IPS-18a (cell line): ENCODE results near the gene CHCHD1.
"Not testable (repeated sequence)": the region's sequence is repeated elsewhere in the genome, so short reads cannot be mapped to it uniquely, and the experiment has no call there.

Experiments used
- H3K27ac ChIP-seq: one replicate; pipeline ENCODE4 v1.5.1; 2013; ENCODE audit warnings: low read length
- H3K27me3 ChIP-seq: one replicate; pipeline ENCODE4 v1.6.1; 2013; ENCODE audit warnings: mild to moderate bottlenecking, low read length; ENCODE audit not compliant: control insufficient read depth, insufficient read depth
- H3K36me3 ChIP-seq: one replicate; pipeline ENCODE4 v1.6.1; 2013; ENCODE audit warnings: low read depth, low read length; ENCODE audit not compliant: control insufficient read depth
- H3K4me1 ChIP-seq: one replicate; pipeline ENCODE4 v1.6.1; 2013; ENCODE audit warnings: low read depth, low read length; ENCODE audit not compliant: control insufficient read depth
- H3K4me3 ChIP-seq: one replicate; pipeline ENCODE4 v1.5.1; 2013; ENCODE audit warnings: low read length
- H3K9ac ChIP-seq: one replicate; pipeline ENCODE4 v1.6.1; 2013; ENCODE audit warnings: mild to moderate bottlenecking, low read length, moderate library complexity
- H3K9me3 ChIP-seq: one replicate; pipeline ENCODE4 v1.6.1; 2013; ENCODE audit warnings: low read depth, low read length; ENCODE audit not compliant: control insufficient read depth

Gene CHCHD1

DNA sequence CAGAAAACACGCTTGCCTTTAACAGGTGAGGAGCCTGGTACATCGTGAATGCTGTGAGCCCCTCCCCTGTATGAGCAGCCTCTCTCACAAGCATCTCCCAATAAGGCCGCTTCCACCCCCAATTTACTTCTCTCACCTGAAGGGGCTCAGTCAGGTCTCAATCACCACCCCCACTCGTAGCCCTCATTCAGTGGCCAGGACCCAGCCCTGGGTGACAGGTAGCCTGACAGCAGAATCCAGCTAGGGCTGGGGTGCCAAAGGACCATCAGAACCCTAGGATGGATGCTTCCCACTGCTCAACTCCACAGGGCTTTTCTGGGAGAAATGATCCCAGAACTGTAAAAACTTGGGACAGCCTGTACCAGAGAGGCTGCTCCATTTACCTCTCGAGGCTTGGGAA is 36.0 kb downstream of the CHCHD1 start:
- no peak overlapping the region for H3K27ac ChIP-seq
- no peak overlapping the region for H3K9ac ChIP-seq
- peaks cover 3% of the 10 kb centered on the region for H3K36me3 ChIP-seq
- peaks cover under 1% of the 10 kb centered on the region for H3K4me1 ChIP-seq
- no peaks in the 10 kb centered on the region for H3K9me3 ChIP-seq
- H3K4me3 ChIP-seq = no peak overlapping the region
- H3K27me3 ChIP-seq = no peaks in the 10 kb centered on the region

GRCh38 chr10:73818402-73818801 is 36.6 kb downstream of the CHCHD1 start:
- no peaks in the 10 kb centered on the region for H3K4me1 ChIP-seq
- peaks cover 3% of the 10 kb centered on the region for H3K36me3 ChIP-seq
- no peak overlapping the region for H3K27ac ChIP-seq
- no peak overlapping the region for H3K9ac ChIP-seq
- no peaks in the 10 kb centered on the region for H3K9me3 ChIP-seq
- H3K27me3 ChIP-seq = no peaks in the 10 kb centered on the region
- H3K4me3 ChIP-seq = no peak overlapping the region

DNA sequence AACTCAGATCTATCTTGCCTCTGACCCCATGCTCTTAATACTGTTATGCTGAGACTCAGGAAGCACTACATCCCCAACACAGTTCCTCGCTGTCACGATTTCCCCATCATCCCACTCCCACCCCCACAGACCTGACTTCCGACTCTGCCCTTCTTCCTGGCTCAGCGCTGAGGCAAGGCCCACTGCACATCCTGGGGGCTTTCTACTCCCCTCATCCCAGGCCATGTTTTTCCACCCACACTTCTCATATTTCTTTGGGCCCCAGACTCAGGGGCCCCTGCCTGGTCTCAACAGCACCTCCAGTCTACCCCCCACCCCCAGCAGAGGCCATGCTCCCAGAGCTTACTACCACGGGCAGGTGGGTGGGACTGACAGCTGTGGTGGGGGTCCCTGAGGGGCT is 37.2 kb downstream of the CHCHD1 start:
- Histone ChIP-seq H3K9ac (no peak overlapping the region), H3K4me1 (no peaks in the 10 kb centered on the region), H3K9me3 (no peaks in the 10 kb centered on the region), H3K36me3 (peaks cover 3% of the 10 kb centered on the region), H3K27ac (no peak overlapping the region), H3K4me3 (no peak overlapping the region), H3K27me3 (no peaks in the 10 kb centered on the region)

DNA sequence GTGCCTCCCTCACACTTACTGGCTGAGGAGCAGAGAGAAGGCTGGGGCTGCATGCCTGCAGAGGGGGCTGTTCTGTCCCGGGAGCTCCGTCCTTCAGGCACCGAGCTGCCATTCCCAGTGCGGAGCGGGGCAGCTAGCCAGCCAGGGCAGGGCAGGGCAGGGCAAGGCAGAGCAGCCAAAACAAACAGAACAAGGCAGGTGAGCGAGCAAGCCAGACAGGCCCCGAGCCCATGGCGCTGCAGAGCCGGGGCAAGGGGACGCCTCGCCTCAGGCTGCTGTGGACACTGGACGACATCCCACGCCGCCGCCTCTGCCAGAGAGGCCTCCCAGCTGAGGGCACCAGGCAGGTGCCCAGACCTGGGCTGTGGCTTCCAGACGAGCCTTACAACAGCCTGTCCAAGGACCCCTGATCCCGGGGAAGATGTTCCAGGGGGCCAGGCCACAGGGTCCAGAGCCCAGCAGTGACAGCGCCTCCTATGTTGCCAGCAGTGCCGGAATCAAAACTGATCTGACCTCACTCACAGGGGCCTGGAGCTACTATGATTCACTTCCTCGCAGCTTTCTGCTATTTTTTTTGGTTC is 37.8 kb downstream of the CHCHD1 start:
- Histone ChIP-seq H3K36me3 (peaks cover 1% of the 10 kb centered on the region), H3K27ac (no peak overlapping the region), H3K27me3 (no peaks in the 10 kb centered on the region), H3K4me1 (no peaks in the 10 kb centered on the region), H3K9ac (no peak overlapping the region), H3K4me3 (no peak overlapping the region), H3K9me3 (no peaks in the 10 kb centered on the region)

GRCh38 chr10:73823391-73823790 is 41.5 kb downstream of the CHCHD1 start:
- no peak overlapping the region for H3K4me3 ChIP-seq
- H3K9me3 ChIP-seq = no peaks in the 10 kb centered on the region
- no peaks in the 10 kb centered on the region for H3K4me1 ChIP-seq
- H3K36me3 ChIP-seq = peaks cover 5% of the 10 kb centered on the region
- no peak overlapping the region for H3K27ac ChIP-seq
- H3K9ac ChIP-seq = no peak overlapping the region
- no peaks in the 10 kb centered on the region for H3K27me3 ChIP-seq

DNA sequence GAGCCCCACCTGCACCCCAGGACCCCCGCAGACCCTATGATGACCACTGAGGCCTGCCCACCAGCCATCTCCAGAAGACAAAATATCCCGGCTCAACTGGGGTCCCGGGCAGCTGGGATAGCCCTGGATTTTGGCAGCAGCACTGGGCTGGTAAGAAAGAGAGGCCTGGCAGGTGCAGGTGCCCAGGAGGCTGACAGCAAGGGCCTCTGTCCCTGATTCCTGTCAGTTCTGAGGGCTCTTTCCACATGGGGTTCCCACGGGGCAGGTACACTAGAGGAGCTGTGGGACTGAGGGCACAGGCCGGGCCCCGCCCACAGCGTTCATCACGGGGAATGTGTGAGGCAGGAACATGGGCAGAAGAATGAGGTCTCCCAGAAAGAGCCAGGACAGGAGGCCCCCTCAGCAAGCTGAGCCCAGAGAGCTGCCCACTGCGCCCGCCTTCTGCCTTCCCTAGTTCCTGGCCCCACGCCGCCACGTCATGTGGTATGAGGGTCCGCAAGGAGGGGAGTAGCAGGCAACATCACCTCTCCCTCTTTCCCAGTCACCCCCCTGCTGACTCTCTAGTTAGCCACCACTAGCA is 42.4 kb downstream of the CHCHD1 start:
- H3K4me1 ChIP-seq = no peaks in the 10 kb centered on the region
- H3K36me3 ChIP-seq = peaks cover 5% of the 10 kb centered on the region
- H3K9me3 ChIP-seq = no peaks in the 10 kb centered on the region
- H3K9ac ChIP-seq = no peak overlapping the region
- H3K27ac ChIP-seq = no peak overlapping the region
- H3K4me3 ChIP-seq = no peak overlapping the region
- H3K27me3 ChIP-seq = no peaks in the 10 kb centered on the region

DNA sequence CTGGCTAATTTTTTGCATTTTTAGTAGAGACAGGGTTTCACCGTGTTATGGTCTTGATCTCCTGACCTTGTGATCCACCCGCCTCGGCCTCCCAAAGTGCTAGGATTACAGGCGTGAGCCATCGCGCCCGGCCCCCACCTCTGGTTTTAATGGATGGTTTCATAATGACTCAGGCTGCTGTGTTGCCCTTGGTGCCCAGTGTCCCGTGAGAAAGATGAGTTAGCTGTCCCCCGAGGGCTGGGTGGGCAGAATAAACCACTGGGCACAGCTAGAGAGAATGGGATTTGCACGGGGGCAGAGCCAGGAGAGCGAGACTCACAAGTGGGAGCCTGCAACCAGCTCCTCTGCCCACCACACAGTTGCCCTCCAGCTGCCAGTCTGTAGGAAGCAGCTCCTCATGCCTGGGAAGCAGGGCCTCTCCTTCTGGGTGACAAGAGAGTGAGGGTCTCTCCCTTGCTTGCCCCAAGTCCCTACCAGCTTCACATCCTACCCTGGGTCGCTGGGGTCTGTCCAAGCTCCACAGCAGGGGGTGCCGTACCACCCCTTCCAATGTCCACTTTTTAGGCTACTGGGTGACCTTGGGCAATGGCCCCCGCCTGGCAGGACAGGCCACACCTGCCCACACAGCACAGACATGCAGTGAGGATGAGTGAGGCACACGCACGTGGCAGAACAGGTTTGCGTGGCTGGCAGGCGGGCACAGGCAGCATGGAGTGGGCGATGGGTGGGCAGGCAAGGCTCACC is 45.7 kb downstream of the CHCHD1 start:
- Histone ChIP-seq H3K4me1 (no peaks in the 10 kb centered on the region), H3K9ac (no peak overlapping the region), H3K9me3 (no peaks in the 10 kb centered on the region), H3K27ac (no peak overlapping the region), H3K4me3 (no peak overlapping the region), H3K36me3 (peaks cover 5% of the 10 kb centered on the region), H3K27me3 (no peaks in the 10 kb centered on the region)

- Histone ChIP-seq H3K9me3 (no peaks in the 10 kb centered on the region), H3K4me1 (no peaks in the 10 kb centered on the region), H3K36me3 (peaks cover 5% of the 10 kb centered on the region), H3K9ac (no peak overlapping the region), H3K27ac (no peak overlapping the region), H3K4me3 (no peak overlapping the region), H3K27me3 (no peaks in the 10 kb centered on the region)
Measured at GRCh38 chr10:73828161-73828560, 46.3 kb downstream of the CHCHD1 start.

DNA sequence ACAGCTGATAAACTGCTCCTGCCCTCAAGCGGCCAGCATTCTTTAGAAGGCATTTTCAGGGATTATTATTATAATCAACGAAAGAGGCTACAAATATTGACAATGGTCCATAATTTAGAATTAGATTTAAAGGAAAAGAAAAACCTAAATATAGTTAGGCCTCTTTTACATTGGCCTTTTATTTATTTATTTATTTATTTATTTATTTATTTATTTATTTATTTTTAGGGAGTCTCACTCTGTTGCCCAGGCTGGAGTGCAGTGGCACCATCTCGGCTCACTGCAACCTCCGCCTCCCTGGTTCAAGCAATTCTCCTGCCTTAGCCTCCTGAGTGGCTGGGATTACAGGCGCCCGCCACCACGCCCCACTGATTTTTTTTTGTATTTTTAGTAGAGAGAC is 47.2 kb downstream of the CHCHD1 start:
- H3K9ac ChIP-seq, H3K9me3 ChIP-seq, H3K27me3 ChIP-seq, H3K4me3 ChIP-seq, H3K4me1 ChIP-seq, H3K36me3 ChIP-seq, H3K27ac ChIP-seq: not testable (repeated sequence)
